ENCODE results near the gene OPRPN. TPM values are rescaled to one million over a fixed set of nuclear protein-coding genes. Genes with fewer than 3 reads are reported as not detected.

OPRPN gene
- not detected for total RNA-seq

GRCh38 chr4:70397580-70397979 is at the start of gene OPRPN:
OPRPN (plus strand) TSS chr4:70397940; CDS start chr4:70399286, 1,346 bp downstream.
- DNase-seq (ENCODE audit: low read depth in 2 of 3, low spot score in 2 of 3), result no peak

DNA sequence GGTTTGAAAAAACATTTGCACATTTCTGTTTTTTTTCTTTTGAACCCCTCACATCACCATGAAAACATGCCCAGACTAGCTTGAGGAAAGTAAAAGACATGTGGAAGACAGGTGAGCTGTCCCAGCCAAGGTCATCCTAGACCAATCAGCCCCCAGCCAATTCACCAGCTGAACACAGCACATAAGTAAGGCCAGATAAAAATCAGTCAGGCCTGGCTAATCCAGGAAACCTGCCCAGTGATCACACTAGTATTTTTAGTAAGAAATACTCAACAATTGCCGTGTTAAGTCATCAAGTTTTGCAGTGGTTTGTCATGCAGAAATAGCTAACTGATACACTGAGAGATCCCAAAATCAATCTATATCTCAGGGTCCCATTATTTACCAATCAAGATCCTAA is 41.6 kb upstream of the OPRPN start:
- DNase-seq (ENCODE audit: low read depth in 2 of 3, low spot score in 2 of 3), result no peak

- DNase-seq (ENCODE audit: low read depth in 2 of 3, low spot score in 2 of 3), result no peak
Observed at GRCh38 chr4:70359115-70359661, 38.6 kb upstream of the OPRPN start.

- DNase-seq (ENCODE audit: low read depth in 2 of 3, low spot score in 2 of 3), result no peak
Observed at GRCh38 chr4:70360460-70360859, 37.3 kb upstream of the OPRPN start, which contains the start of gene SMR3A. SMR3A (plus strand) TSS chr4:70360760; CDS start chr4:70362116, 1,356 bp downstream.

- DNase-seq (ENCODE audit: low read depth in 2 of 3, low spot score in 2 of 3), result no peak
Observed at GRCh38 chr4:70364002-70364401, 33.7 kb upstream of the OPRPN start.

- no peak for DNase-seq (ENCODE audit: low read depth in 2 of 3, low spot score in 2 of 3)
Observed at GRCh38 chr4:70365479-70365878, 32.3 kb upstream of the OPRPN start.

DNA sequence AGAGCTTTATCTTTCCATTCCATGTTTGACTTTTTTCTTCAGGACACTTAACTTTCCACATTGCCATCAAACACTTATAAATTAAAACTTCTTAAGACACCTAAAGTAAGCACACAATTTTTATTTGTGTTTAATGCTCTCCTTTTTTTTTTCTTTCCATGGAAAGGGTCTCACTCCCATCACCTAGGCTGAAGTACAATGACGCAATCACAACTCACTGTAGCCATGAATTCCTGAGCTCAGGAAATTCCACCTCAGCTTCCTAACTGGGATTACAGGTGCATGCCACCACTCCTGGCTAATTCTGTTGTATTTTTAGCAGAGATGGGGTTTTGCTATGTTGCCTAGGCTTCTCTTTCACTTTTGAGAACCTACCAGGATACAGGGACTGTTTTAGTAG is 29.9 kb upstream of the OPRPN start:
- no peak for DNase-seq (ENCODE audit: low read depth in 2 of 3, low spot score in 2 of 3)

DNA sequence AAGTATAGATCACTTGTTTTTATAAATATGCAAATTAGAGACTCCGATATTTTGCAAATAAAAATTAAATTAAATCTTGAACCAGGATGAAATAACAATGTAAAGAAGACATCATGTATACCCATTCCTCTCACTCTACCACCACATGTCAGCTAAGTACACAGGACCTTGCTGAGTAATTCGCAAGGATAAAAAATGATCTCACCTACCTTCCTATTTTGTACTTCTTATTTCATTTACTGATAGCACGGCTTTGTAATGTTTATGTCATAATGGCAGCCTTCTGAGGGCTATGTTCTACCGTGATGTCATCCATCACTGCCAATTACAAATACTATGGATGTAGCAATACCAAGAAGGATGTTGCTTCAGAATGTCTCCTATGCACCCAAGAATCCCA is 25.8 kb upstream of the OPRPN start:
- DNase-seq (ENCODE audit: low read depth in 2 of 3, low spot score in 2 of 3), result no peak

DNA sequence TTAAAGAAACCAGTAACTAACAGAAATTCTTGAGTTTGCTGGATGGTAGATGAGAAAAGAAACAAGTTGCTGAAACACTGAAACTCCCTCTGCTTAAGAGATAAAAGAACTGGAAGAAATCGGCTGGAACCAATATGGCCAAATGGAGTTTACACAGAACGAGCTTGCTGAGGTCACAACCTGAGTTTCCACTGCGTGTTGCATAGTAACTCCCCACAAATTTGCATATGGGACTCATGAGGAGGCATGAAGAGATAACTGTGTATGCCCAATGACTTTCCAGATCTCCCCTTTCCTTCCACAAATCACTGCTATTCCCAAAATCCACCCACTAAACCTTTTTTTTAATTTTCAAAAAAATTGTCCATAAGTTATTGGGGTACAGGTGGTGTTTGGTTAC is 25.0 kb upstream of the OPRPN start:
- no peak for DNase-seq (ENCODE audit: low read depth in 2 of 3, low spot score in 2 of 3)

GRCh38 chr4:70380578-70380977 is 17.2 kb upstream of the OPRPN start:
- DNase-seq (ENCODE audit: low read depth in 2 of 3, low spot score in 2 of 3), result no peak

DNA sequence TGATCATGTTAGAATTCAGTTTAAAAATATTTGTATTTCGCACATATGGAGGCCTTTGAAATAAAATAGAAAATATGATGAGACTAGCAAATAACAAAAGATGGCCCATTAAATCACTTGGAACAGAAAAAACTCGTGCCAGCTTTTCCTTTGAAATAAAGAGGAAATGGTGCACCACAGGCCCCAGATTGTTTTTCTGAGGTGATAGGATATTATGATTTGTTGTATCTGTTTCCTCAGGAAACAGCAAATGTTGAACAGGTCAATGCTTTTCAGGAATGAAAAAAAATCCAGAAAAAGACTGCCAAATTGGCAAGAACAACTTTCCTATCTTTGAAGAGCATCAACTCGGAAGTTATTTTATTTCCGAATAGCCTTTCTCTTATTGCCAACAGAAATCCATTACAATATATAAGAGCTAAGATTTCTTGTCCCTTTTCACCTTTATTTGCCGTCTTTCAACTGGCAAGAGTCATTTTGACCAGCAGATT is 15.0 kb upstream of the OPRPN start, which contains the start of gene SMR3B:
Gene SMR3B, plus strand, starts transcription at position 441 of the 491 bp plus-strand sequence. CDS start 1,380 bp downstream, outside the sequence.
- DNase-seq (ENCODE audit: low read depth in 2 of 3, low spot score in 2 of 3), result no peak

DNA sequence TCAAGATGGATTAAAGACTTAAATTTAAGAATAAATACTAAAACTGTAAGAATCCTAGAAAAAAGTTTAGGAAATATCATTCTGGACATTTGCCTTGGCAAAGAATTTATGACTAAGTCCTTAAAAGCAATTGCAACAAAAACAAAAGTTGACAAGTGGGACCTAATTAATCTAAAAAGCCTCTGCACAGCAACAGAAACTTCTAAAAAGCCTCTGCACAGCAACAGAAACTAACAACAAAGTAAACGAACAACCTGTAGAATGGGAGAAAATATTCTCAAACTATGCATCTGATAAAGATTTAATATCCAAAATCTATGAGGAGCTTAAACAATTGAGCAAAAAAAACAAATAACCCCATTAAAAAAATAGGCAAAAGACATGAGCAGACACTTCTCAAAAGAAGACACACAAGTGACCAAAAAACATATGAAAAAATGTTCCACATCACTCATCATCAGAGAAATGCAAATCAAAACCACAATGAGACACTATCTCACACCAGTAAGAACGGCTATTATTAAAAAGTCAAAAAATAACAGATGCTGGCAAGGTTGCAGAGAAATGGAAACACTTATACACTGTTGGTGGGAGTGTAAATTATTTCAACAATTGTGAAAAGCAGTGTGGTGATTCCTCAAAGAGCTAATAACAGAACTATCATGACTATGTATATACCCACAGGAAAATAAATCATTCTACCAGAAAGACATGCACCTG is 5.5 kb upstream of the OPRPN start:
- no peak for DNase-seq (ENCODE audit: low read depth in 2 of 3, low spot score in 2 of 3)

GRCh38 chr4:70399319-70399718 is 1.6 kb downstream of the OPRPN start:
- DNase-seq (ENCODE audit: low read depth in 2 of 3, low spot score in 2 of 3), result no peak

- DNase-seq (ENCODE audit: low read depth in 2 of 3, low spot score in 2 of 3), result no peak
Observed at GRCh38 chr4:70402762-70403161, 5.0 kb downstream of the OPRPN start.

GRCh38 chr4:70405765-70406164 is 8.0 kb downstream of the OPRPN start:
- DNase-seq (ENCODE audit: low read depth in 2 of 3, low spot score in 2 of 3), result no peak

DNA sequence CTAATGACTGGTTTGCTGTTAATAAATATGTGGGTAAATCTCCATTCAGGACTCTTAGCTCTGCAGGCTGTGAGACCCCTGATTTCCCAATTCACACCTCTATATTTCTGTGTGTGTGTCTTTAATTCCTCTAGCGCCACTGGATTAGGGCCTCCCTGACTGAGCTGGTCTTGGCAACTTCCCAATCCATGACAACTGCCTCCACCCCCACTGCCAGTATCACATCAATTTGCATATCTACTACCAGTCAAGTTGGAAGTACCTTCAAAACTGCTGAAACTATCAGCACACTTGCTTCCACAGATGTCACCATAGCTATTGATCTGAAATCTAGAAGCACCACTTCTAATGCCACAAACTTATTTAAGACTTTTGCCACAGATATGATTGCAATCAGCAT is 27.6 kb downstream of the OPRPN start:
- DNase-seq (ENCODE audit: low read depth in 2 of 3, low spot score in 2 of 3), result no peak

GRCh38 chr4:70426789-70427188 is 29.0 kb downstream of the OPRPN start:
- DNase-seq (ENCODE audit: low read depth in 2 of 3, low spot score in 2 of 3), result no peak

DNA sequence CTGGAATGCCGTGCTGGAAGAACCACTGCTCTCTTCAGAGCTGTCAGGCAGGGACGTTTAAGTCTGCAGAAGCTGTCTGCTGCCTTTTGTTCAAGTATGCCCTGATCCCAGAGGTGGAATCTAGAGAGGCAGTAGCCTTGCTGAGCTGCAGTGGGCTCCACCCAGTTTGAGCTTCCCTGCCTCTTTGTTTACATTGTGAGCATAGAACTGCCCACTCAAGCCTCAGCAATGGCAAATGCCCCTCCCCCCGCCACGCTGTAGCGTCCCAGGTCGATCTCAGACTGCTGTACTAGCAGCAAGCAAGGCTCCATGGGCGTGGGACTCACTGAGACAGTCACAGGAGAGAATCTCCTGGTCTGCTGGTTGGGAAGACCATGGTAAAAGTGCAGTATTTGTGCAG is 39.5 kb downstream of the OPRPN start:
- no peak for DNase-seq (ENCODE audit: low read depth in 2 of 3, low spot score in 2 of 3)

GRCh38 chr4:70442474-70442873 is 44.7 kb downstream of the OPRPN start:
- DNase-seq (ENCODE audit: low read depth in 2 of 3, low spot score in 2 of 3), result no peak

DNA sequence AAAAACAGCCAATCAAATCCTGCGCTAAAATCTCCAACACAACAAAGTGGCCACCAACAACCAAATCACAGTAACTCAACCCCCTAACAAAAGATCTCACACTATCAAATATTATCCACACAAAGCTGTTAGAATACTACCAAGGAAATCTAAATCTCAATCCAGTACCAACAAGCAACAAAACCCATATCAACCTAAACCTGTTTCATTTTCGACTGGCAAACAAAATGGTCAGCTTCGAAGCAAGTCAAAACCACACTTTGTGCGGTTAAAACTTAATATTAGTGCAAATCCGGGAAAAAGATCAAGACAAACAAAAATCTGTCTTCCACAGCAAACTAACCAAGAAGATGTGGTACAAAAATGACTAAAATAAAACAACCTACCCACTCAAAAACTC is 45.6 kb downstream of the OPRPN start:
- DNase-seq (ENCODE audit: low read depth in 2 of 3, low spot score in 2 of 3), result no peak

GRCh38 chr4:70449220-70449619 is 51.5 kb downstream of the OPRPN start:
- no peak for DNase-seq (ENCODE audit: low read depth in 2 of 3, low spot score in 2 of 3)

DNA sequence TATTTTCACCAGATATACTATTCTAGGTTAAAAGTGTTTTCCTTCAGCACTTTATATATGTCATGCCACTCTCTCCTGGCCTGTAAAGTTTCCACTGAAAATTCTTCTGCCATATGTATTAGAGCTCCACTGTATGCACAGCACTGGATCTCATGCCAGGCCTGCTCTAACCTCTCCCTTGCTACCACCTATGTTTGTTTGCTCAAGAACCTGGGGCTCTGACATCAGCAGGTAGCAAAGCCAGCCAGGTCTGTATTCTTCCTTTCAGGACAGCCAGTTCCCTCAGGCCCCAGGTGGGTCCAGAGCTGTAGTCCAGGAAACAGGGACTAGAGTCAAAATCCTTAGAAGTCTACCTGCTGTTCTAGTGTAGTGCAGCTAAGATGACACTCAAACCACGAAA is 55.2 kb downstream of the OPRPN start:
- no peak for DNase-seq (ENCODE audit: low read depth in 2 of 3, low spot score in 2 of 3)

All from hematopoietic multipotent progenitor cell (in vitro differentiated cells).